Measurements from ENCODE around the gene FAM83F.
"Not testable (repeated sequence)": the region's sequence is repeated elsewhere in the genome, so short reads cannot be mapped to it uniquely, and the experiment has no call there.

Gene FAM83F

GRCh38 chr22:40019100-40019499 is 24.3 kb downstream of the FAM83F start:
- no peak for DNase-seq

- DNase-seq, result no peak
Observed at GRCh38 chr22:40020956-40021355, 26.2 kb downstream of the FAM83F start.

GRCh38 chr22:40021401-40022000 is 26.7 kb downstream of the FAM83F start:
- no peak for DNase-seq

- no peak for DNase-seq
Observed at GRCh38 chr22:40022536-40023240, 27.9 kb downstream of the FAM83F start.

- no peak for DNase-seq
Observed at GRCh38 chr22:40023341-40023841, 28.6 kb downstream of the FAM83F start.

- DNase-seq, result peak; percentile 68 to 76
Observed at GRCh38 chr22:40024201-40025061, 29.7 kb downstream of the FAM83F start.

- not testable (repeated sequence) for DNase-seq
Observed at GRCh38 chr22:40025062-40025379, 30.3 kb downstream of the FAM83F start.

GRCh38 chr22:40025856-40026255 is 31.1 kb downstream of the FAM83F start:
- DNase-seq, result no peak

- no peak for DNase-seq
Observed at GRCh38 chr22:40026641-40027040, 31.9 kb downstream of the FAM83F start.

GRCh38 chr22:40027191-40028097 is 32.7 kb downstream of the FAM83F start:
- no peak for DNase-seq

GRCh38 chr22:40028098-40028425 is 33.3 kb downstream of the FAM83F start:
- DNase-seq, result no peak

- no peak for DNase-seq
Observed at GRCh38 chr22:40029189-40029890, 34.6 kb downstream of the FAM83F start.

- DNase-seq, result no peak
Observed at GRCh38 chr22:40030026-40030757, 35.4 kb downstream of the FAM83F start.

GRCh38 chr22:40030758-40031095 is 36.0 kb downstream of the FAM83F start:
- no peak for DNase-seq

- no peak for DNase-seq
Observed at GRCh38 chr22:40031766-40032470, 37.2 kb downstream of the FAM83F start.

- DNase-seq, result no peak
Observed at GRCh38 chr22:40033586-40034380, 39.0 kb downstream of the FAM83F start.

GRCh38 chr22:40035351-40035750 is 40.6 kb downstream of the FAM83F start:
- no peak for DNase-seq

- DNase-seq, result no peak
Observed at GRCh38 chr22:40036126-40036525, 41.4 kb downstream of the FAM83F start.

GRCh38 chr22:40036591-40037225 is 42.0 kb downstream of the FAM83F start:
- peak; percentile 70 to 77 for DNase-seq

Data from activated T-cell treated with anti-CD3 and anti-CD28 coated beads, Interleukin-2, amount 50 U/mL, for 48 hours (primary cell).